Activated T-helper 17 cell treated with anti-CD3 and anti-CD28 coated beads, Interleukin-2, amount 50 U/mL, for 72 hours (primary cell): ENCODE measurements around the gene FOXL3. TPM values are rescaled to one million over a fixed set of nuclear protein-coding genes. Genes with fewer than 3 reads are reported as not detected.
"Not testable (repeated sequence)": the region's sequence is repeated elsewhere in the genome, so short reads cannot be mapped to it uniquely, and the experiment has no call there.

ENCODE experiments used
- ATAC-seq: fragments of 150-1000 bp; cut with Tn5 transposase; replicated peaks from 2 replicates; pipeline ENCODE4 v1.10.0; 2021; ENCODE audit warnings: mild to moderate bottlenecking, moderate library complexity
- H3K27ac Mint-ChIP-seq: one replicate; pipeline ENCODE4 v1.8.0; 2022; ENCODE audit warnings: mixed read lengths
- H3K27me3 Mint-ChIP-seq: one replicate; pipeline ENCODE4 v1.8.0; 2022; ENCODE audit warnings: mixed read lengths
- H3K36me3 Mint-ChIP-seq: one replicate; pipeline ENCODE4 v1.8.0; 2022; ENCODE audit warnings: low read depth, mild to moderate bottlenecking, mixed read lengths
- H3K4me1 Mint-ChIP-seq: one replicate; pipeline ENCODE4 v1.8.0; 2022; ENCODE audit warnings: mixed read lengths
- H3K4me3 Mint-ChIP-seq: one replicate; pipeline ENCODE4 v1.8.0; 2022; ENCODE audit warnings: mild to moderate bottlenecking, mixed read lengths
- H3K9me3 Mint-ChIP-seq: one replicate; pipeline ENCODE4 v1.8.0; 2022; ENCODE audit warnings: mixed read lengths
- total RNA-seq, 2 donors: library from RNA; stranded (reverse); gene quantifications; one replicate each; pipeline ENCODE4 v1.2.3, GENCODE V29; 2022

FOXL3 gene
- total RNA-seq, 2 donors from 2014 or later, result not detected

DNA sequence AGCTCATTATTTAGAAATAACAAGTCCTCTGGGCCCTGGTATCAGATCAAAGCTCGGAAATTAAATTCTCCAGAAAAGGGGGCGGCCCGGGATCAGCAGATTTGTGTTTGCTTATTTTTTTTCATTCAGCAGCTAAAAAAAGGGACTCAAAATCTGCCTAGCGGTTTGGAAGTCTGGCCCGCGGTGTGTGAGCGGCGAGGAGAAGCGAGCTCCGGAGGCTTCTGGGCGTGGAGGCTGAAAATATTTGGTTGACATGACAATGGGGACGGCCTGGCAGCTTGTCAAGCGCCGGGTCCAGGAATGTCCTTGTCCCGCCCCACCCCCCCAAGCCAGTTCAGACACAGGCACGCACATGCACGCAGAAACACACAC lies 43.4 kb downstream of the FOXL3 start:
- peaks cover 10% of the 10 kb centered on the region for H3K4me1 Mint-ChIP-seq
- H3K4me3 Mint-ChIP-seq, result no peak overlapping the region
- peaks cover 7% of the 10 kb centered on the region for H3K9me3 Mint-ChIP-seq
- H3K27ac Mint-ChIP-seq, result no peak overlapping the region
- no peak for ATAC-seq
- no peaks in the 10 kb centered on the region for H3K36me3 Mint-ChIP-seq
- no peaks in the 10 kb centered on the region for H3K27me3 Mint-ChIP-seq

DNA sequence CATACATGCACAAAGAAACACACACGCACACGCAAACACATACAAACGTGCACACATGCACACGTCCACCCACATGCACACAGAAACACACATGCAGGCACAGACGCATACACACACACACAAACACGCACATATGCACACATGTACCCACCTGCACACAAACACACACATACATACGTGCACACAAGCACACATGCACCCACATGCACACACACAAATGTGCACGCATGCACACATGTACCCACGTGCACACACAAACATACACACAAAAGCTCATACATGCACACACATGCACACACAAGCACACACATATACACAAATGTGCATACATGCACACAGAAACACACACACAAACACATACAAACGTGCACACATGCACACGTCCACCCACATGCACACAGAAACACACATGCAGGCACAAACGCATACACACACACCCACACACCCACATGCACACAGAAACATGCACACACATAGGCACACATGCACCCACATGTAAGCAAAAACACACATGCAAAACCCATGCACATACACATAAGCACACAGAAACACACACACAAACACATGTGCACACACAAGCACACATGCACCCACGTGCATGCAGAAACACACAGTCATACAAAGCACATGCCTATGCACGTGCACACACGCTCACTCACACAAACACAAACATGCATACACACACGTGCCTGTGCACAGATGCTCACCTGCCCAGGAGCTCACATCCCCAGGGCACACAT lies 44.8 kb downstream of the FOXL3 start:
- Mint-ChIP-seq H3K9me3 (peaks cover 7% of the 10 kb centered on the region), H3K36me3 (no peaks in the 10 kb centered on the region), H3K27me3 (no peaks in the 10 kb centered on the region), H3K4me1 (peaks cover 10% of the 10 kb centered on the region), H3K4me3 (no peak overlapping the region), H3K27ac (no peak overlapping the region)
- ATAC-seq, result no peak

DNA sequence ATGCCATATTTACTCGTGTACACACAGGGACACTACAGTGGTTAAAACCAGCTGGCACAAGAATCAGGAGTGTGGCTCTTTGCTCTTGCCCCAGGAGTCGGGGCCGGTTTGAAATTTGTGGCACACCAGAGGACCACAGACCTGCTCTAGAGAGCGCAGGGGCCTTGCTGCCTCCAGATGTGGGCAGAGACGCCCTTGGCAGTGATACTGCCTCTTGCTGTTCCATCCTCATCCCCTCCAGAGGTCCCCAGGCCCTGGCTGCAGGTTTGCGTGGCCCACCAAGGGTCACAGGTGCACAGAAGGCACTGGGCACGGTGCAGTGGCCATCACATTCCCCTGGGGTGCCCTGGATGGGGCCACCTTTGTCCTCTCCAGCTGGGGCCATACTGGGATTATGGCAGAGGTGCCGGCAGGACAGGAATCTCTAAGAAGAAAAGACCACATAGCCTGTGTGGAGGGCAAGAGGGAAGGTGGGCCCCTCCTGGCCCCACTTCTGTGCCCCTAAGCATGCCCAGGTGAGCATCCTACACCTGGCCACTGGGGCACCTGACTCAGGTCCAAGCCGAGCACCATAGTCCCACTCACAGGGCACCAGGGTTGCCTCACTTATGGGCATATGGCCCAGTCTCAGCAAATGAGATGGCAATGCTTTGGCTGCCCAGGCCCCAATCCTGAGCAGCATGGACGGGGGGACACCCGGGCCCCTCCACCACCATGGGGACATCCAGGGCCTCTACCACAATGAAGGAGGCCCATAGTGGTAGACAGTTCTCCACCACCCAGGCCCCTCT lies 45.6 kb downstream of the FOXL3 start:
- peaks cover 10% of the 10 kb centered on the region for H3K4me1 Mint-ChIP-seq
- ATAC-seq, result no peak
- peaks cover 7% of the 10 kb centered on the region for H3K9me3 Mint-ChIP-seq
- H3K4me3 Mint-ChIP-seq, result no peak overlapping the region
- H3K27ac Mint-ChIP-seq, result no peak overlapping the region
- H3K36me3 Mint-ChIP-seq, result no peaks in the 10 kb centered on the region
- no peaks in the 10 kb centered on the region for H3K27me3 Mint-ChIP-seq

DNA sequence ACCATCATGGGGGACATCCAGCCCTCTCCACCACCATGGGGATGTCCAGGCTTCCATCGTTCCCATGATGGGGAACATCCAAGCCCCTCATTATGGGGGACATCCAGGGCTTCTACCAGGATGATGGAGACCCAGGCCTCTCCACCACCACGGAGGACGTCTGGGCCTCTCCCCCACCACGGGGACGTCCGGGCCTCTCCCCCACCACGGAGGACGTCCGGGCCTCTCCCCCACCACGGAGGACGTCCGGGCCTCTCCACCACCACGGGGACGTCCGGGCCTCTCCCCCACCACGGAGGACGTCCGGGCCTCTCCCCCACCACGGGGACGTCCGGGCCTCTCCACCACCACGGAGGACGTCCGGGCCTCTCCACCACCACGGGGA lies 46.2 kb downstream of the FOXL3 start:
- not testable (repeated sequence) for H3K4me1 Mint-ChIP-seq, H3K27me3 Mint-ChIP-seq, H3K4me3 Mint-ChIP-seq, H3K27ac Mint-ChIP-seq, H3K36me3 Mint-ChIP-seq, H3K9me3 Mint-ChIP-seq, ATAC-seq

DNA sequence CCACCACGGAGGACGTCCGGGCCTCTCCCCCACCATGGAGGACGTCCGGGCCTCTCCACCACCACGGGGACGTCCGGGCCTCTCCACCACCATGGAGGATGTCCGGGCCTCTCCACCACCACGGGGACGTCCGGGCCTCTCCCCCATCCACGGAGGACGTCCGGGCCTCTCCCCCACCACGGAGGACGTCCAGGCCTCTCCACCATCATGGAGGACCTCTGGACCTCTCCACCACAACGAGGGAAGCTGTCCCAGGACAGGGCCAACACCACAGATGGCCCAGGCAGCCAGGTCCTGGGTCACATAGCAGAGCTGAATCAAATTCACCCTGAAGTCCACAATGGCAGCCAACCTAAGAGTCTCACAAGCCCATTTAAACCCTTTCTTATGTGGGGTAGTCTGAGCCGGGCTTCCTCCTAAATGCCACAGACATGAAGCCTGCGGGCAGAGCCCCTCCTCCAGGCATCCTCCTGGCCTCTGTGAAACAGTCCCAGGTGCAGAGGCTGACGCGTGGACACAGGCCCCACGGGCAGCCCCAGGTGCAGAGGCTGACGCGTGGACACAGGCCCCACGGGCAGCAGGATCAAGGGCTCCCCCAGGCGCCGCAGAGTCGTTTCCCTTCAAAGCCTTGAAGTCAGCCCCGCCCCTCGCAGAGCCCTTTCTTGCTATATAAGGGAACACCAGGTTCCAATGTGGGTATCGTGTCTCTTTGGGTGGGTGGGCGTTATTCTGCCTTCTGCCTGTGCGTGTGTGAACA lies 47.0 kb downstream of the FOXL3 start:
- ATAC-seq, result no peak
- no peak overlapping the region for H3K27ac Mint-ChIP-seq

DNA sequence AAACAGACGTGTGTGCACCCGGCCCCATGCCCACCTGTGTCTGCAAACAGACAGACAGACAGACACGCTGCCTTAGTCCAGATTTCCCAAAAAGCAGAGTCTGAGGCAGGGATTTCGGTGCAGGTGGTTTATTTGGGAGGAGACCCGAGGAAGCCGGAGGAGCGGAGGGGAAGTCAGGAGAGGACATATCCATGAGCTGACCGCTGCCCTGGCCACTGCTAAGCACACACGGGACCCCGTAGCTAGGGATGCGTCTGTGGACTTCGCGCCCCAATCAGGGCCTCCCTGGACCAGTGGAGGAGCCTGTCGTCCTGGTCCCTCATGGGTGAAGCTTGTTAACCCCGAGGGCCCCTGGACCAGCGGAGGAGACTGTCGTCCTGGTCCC lies 47.6 kb downstream of the FOXL3 start:
- no peak overlapping the region for H3K4me3 Mint-ChIP-seq
- no peaks in the 10 kb centered on the region for H3K36me3 Mint-ChIP-seq
- H3K9me3 Mint-ChIP-seq, result peaks cover 7% of the 10 kb centered on the region
- no peak for ATAC-seq
- H3K27me3 Mint-ChIP-seq, result no peaks in the 10 kb centered on the region
- H3K4me1 Mint-ChIP-seq, result peaks cover 10% of the 10 kb centered on the region
- H3K27ac Mint-ChIP-seq, result no peak overlapping the region

More for the DNA sequence above, 47.0 kb downstream of the FOXL3 start:
- H3K4me1 Mint-ChIP-seq, result peaks cover 10% of the 10 kb centered on the region
- H3K36me3 Mint-ChIP-seq, result no peaks in the 10 kb centered on the region
- no peak overlapping the region for H3K4me3 Mint-ChIP-seq
- peaks cover 7% of the 10 kb centered on the region for H3K9me3 Mint-ChIP-seq
- H3K27me3 Mint-ChIP-seq, result no peaks in the 10 kb centered on the region

DNA sequence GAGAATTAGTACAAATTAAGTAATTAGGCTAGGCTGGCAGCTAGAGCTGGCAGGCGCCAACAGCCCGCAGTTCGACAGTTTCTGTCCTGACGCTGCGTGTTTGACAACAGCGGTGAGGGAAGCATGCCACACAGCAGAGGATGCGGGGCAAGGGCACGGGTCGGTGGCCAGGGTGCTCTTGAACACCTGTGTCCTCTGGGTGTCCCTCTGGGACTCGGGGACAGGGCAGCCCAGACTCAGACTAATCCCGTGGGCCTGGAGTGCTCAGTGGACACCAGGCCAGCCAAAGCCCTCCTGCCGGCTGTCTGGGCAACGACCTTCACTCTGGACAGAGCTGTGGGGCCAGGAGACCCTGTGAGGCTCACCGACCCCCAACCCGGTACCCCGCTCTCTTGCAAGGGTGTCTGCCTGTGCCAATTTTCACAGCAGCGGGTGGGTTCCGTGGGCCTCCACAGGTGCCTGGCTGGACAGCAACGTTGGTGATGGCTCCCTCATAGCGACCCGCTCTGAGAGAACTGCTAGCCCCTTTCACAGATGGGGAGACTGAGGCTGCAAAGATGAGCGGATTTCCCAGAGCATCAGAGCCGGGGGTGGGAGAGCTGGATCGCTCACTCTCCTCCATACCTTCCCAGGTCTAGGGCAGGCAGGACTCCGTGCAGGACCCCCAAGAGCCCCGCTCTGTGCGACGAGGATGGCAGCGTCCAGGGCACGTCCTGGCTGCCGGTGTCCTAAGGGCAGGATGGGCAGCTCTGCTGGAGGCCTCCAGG lies 48.5 kb downstream of the FOXL3 start:
- Mint-ChIP-seq H3K36me3 (no peaks in the 10 kb centered on the region), H3K9me3 (peaks cover 7% of the 10 kb centered on the region), H3K27ac (no peak overlapping the region), H3K4me1 (peaks cover 10% of the 10 kb centered on the region), H3K4me3 (no peak overlapping the region), H3K27me3 (no peaks in the 10 kb centered on the region)
- ATAC-seq, result no peak

DNA sequence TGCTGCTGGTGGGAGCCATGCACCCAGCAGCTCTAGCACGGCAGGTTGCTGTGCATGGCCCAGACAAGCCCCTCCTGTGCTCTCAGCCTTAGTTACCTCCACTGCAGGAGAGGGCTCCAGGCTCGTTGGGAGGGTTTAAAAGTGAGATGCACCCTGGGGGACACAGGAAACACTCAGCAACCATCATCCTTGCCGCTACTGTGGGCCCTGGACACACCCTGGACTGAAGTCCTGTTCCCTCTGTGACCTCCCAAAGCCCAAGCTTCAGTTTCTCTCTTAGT lies 49.0 kb downstream of the FOXL3 start:
- Mint-ChIP-seq H3K4me3 (no peak overlapping the region), H3K36me3 (no peaks in the 10 kb centered on the region), H3K27me3 (no peaks in the 10 kb centered on the region), H3K27ac (no peak overlapping the region), H3K4me1 (peaks cover 10% of the 10 kb centered on the region), H3K9me3 (peaks cover 7% of the 10 kb centered on the region)
- ATAC-seq, result no peak

DNA sequence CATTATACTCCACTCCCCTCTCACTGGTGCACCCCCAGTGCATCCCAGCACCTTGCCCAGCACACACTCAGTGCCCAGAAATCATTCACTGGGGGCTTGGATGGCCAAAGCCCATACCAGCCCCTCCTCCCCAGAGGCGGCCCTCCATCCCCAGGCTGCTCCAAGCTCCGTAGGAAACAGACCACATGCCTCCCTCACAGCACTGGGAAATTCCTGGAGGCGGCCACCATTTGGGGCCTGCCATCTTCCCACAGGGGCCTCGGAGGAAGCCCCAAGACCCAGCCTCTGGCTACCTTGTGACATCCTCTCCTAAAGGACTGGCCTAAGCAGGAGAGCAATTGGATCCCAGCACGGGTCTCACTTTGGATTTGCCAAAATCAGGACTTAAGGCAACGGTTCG lies 49.7 kb downstream of the FOXL3 start:
- no peaks in the 10 kb centered on the region for H3K27me3 Mint-ChIP-seq
- H3K27ac Mint-ChIP-seq, result no peak overlapping the region
- peaks cover 5% of the 10 kb centered on the region for H3K4me1 Mint-ChIP-seq
- H3K9me3 Mint-ChIP-seq, result peaks cover 3% of the 10 kb centered on the region
- no peak for ATAC-seq
- no peaks in the 10 kb centered on the region for H3K36me3 Mint-ChIP-seq
- no peak overlapping the region for H3K4me3 Mint-ChIP-seq

DNA sequence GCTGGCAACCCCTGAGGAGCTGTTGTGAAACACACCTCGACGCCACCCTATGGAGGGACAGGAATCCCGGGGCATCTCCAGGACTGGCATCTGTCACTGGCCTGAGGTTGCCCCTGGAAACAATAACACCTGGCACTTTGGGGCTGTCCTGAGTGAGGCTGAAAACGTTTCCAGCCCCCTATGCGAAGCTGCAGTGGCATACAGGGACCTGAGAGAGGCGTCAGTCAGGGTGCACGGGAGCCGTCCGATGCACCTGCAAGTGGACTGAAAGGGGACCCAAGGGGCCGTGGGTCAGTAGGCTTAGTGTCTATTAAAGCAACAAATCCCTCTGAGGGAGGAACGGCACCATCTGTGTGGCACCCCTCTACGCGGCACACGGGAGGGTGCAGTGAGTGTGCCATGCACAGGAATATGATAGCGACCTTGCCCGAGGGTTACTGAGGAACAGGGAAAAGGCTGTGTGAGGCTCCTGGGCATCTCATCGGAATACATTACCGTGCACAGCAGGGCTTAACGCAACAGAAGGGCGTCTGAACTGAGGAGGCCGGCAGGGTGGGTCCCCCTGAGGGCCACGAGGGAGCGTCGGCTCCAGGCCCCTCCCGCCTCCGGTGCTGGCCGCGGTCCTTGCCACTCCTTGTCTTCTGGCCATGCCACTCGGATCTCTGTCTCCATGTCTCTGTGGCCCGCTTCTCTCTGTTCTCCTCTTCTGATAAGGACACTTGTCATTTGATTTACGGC lies 50.4 kb downstream of the FOXL3 start:
- no peak for ATAC-seq
- H3K27me3 Mint-ChIP-seq, result no peaks in the 10 kb centered on the region
- H3K27ac Mint-ChIP-seq, result no peak overlapping the region
- H3K4me3 Mint-ChIP-seq, result no peak overlapping the region
- H3K4me1 Mint-ChIP-seq, result no peaks in the 10 kb centered on the region
- H3K36me3 Mint-ChIP-seq, result no peaks in the 10 kb centered on the region
- no peaks in the 10 kb centered on the region for H3K9me3 Mint-ChIP-seq

Other genes with a start within 250 kb of the FOXL3 start
- under 1 TPM; 0.08 to 0.19 TPM for gene FAM20C, start 97.6 kb upstream of the FOXL3 start, total RNA-seq
- 10 to 100 TPM; 11.9 to 28.1 TPM for gene PDGFA, start 229.7 kb downstream of the FOXL3 start, total RNA-seq